Keratinocyte (primary cell): ENCODE measurements around the gene B4GALT4. TPM values are rescaled to one million over a fixed set of nuclear protein-coding genes. Genes with fewer than 3 reads are reported as not detected.
"Not testable (repeated sequence)": the region's sequence is repeated elsewhere in the genome, so short reads cannot be mapped to it uniquely, and the experiment has no call there.

ENCODE experiments used
- DNase-seq: peaks from one replicate; pipeline ENCODE4 v3.0.0-alpha.2; 2011; ENCODE audit warnings: low read depth, missing footprints, low spot score
- FAIRE-seq: peaks from 2 replicates; lab custom pipeline; 2011; peaks lifted over from hg19 to GRCh38; lab: Jason Lieb, UNC
- H2AFZ ChIP-seq: 2 replicates; pipeline ENCODE4 v1.6.0; 2012; ENCODE audit warnings: low read length, control low read depth, inconsistent platforms; ENCODE audit not compliant: control insufficient read depth
- H3K27ac ChIP-seq: 2 replicates; pipeline ENCODE4 v1.5.1; 2011; ENCODE audit warnings: low read length; ENCODE audit not compliant: control insufficient read depth, insufficient read depth
- H3K27me3 ChIP-seq: 3 replicates; pipeline ENCODE4 v1.6.0; 2011; ENCODE audit warnings: low read length; ENCODE audit not compliant: control insufficient read depth, insufficient read depth; ENCODE audit errors: extremely low read depth
- H3K36me3 ChIP-seq, 2 experiments: 2 replicates in 1 of 2; 3 replicates in 1 of 2; pipeline ENCODE4 v1.5.1; 2011; ENCODE audit warnings: low read length in 2 of 2, mild to moderate bottlenecking in 1 of 2; ENCODE audit not compliant: control insufficient read depth in 2 of 2, insufficient read depth in 2 of 2; ENCODE audit errors: extremely low read depth in 1 of 2
- H3K4me1 ChIP-seq: 3 replicates; pipeline ENCODE4 v1.5.1; 2011; ENCODE audit warnings: low read length; ENCODE audit not compliant: control insufficient read depth, insufficient read depth; ENCODE audit errors: extremely low read depth
- H3K4me2 ChIP-seq: 3 replicates; pipeline ENCODE4 v1.6.0; 2011; ENCODE audit warnings: low read depth, low read length; ENCODE audit not compliant: control insufficient read depth, insufficient read depth; ENCODE audit errors: extremely low read depth
- H3K4me3 ChIP-seq, 3 experiments: fragments of 200-600 bp in 1 of 3; sonication (generic) in 1 of 3; 2 replicates in 2 of 3; 3 replicates in 1 of 3; pipeline ENCODE4 v1.5.1; 2011 to 2016; ENCODE audit warnings: low read length in 3 of 3, mild to moderate bottlenecking in 3 of 3, control low read depth in 2 of 3, inconsistent platforms in 1 of 3, low read depth in 1 of 3, mixed read lengths in 1 of 3, mixed run types in 1 of 3, moderate library complexity in 1 of 3; ENCODE audit not compliant: control insufficient read depth in 2 of 3, insufficient read depth in 2 of 3; ENCODE audit errors: extremely low read depth in 1 of 3
- H3K79me2 ChIP-seq: 2 replicates; pipeline ENCODE4 v1.6.0; 2012; ENCODE audit warnings: low read length; ENCODE audit not compliant: control insufficient read depth, insufficient read depth
- H3K9ac ChIP-seq: 3 replicates; pipeline ENCODE4 v1.6.0; 2011; ENCODE audit warnings: low read length; ENCODE audit not compliant: control insufficient read depth, insufficient read depth; ENCODE audit errors: extremely low read depth
- H3K9me1 ChIP-seq: 3 replicates; pipeline ENCODE4 v1.6.0; 2011; ENCODE audit warnings: low read length; ENCODE audit not compliant: control insufficient read depth, insufficient read depth; ENCODE audit errors: extremely low read depth
- H3K9me3 ChIP-seq: 2 replicates; pipeline ENCODE4 v1.5.1; 2012; ENCODE audit warnings: low read depth, low read length; ENCODE audit not compliant: control insufficient read depth
- H4K20me1 ChIP-seq: 3 replicates; pipeline ENCODE4 v1.6.0; 2011; ENCODE audit warnings: low read length; ENCODE audit not compliant: control insufficient read depth, insufficient read depth; ENCODE audit errors: extremely low read depth
- CTCF ChIP-seq, 3 experiments: IDR thresholded peaks in 1 of 3; conservative IDR thresholded peaks in 1 of 3; optimal IDR thresholded peaks in 1 of 3; 2 replicates in 2 of 3; 3 replicates in 1 of 3; pipeline versions ENCODE3 to v1.5.1; 2011; ENCODE audit warnings: low read length in 3 of 3, mild to moderate bottlenecking in 3 of 3, moderate library complexity in 2 of 3, control low read depth in 1 of 3, inconsistent platforms in 1 of 3; ENCODE audit not compliant: insufficient read depth in 2 of 3; ENCODE audit errors: extremely low read depth in 1 of 3
- EZH2 ChIP-seq: IDR thresholded peaks from one replicate; pipeline ENCODE4 v1.6.1; 2012; ENCODE audit warnings: inconsistent platforms, mild to moderate bottlenecking, low read length, moderate library complexity
- dilution Hi-C: fragments of 300-500 bp; cut with MboI; formaldehyde crosslinking; loops from one replicate; pipeline ENCODE4 v1.7.0; 2020; ENCODE audit warnings: low sequenced_read_pairs; ENCODE audit not compliant: extremely low pct_ligation_motif_present
- polyA plus RNA-seq, 5 experiments: library from polyadenylated mRNA; depleted of rRNA in 3 of 5; stranded (reverse) in 3 of 5; stranded (forward) in 1 of 5; unstranded in 1 of 5; fragments of >200 nt; gene quantifications; 1 replicate in 1 of 5; 2 replicates in 3 of 5; 3 replicates in 1 of 5; pipeline versions ENCODE4 v1.2.1 to v1.2.3, GENCODE V29; 2011 to 2012; ENCODE audit warnings: missing spikeins in 2 of 5, low read depth in 1 of 5, low replicate concordance in 1 of 5

B4GALT4 gene
- polyA plus RNA-seq, 1 donor (not counting 4 experiments of a cell fraction or from before 2014, with no cell fraction given): 43.3 TPM

- H3K9ac ChIP-seq: no peak overlapping the region
- H3K27me3 ChIP-seq: no peaks in the 10 kb centered on the region
- no peaks in the 10 kb centered on the region for H3K9me3 ChIP-seq
- no peaks in the 10 kb centered on the region for H4K20me1 ChIP-seq
- no peaks in the 10 kb centered on the region for H3K36me3 ChIP-seq
- DNase-seq (no peak), FAIRE-seq (no peak)
- no peak overlapping the region for H3K4me2 ChIP-seq
- no peak overlapping the region for H2AFZ ChIP-seq
- no peak overlapping the region for H3K4me3 ChIP-seq
- no peaks in the 10 kb centered on the region for H3K79me2 ChIP-seq
- dilution Hi-C loops: no loop called here
- no peak overlapping the region for H3K27ac ChIP-seq
- H3K4me1 ChIP-seq: peaks cover 6% of the 10 kb centered on the region
- H3K9me1 ChIP-seq: no peaks in the 10 kb centered on the region
- TF ChIP-seq CTCF (optimal IDR thresholded peaks at IDR 0.05 in 1 of 3, IDR thresholded peaks at IDR 0.05 in 1 of 3, conservative IDR thresholded peaks at IDR 0.05 in 1 of 3; ENCODE audit: extremely low read depth in 1 of 3, insufficient read depth in 2 of 3, low read length in 3 of 3) (no peak), EZH2 (no peak)
Measured at GRCh38 chr3:119245778-119246177, 5.1 kb upstream of the B4GALT4 start.

DNA sequence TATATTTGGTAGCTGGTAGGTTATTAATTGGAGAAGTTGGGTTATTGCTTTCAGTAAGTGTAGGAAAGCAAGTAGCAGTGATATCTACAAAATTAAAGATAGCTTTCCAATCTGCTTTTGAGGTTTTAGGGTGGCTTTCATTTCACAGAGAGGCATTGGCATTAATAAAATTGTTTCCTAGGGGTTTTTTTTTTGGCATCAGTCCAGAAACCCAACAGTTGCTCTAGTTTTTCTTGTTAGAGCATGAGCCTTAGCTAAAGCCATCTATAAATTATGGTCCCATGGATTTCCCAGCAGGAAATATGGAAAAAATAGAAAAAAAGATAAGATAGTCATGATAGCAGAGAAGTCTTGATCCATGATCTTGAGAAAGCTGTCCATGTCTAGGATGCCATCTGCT lies 3.0 kb upstream of the B4GALT4 start:
- Histone ChIP-seq H3K79me2 (peaks cover 18% of the 10 kb centered on the region), H3K27ac (no peak overlapping the region), H4K20me1 (no peaks in the 10 kb centered on the region), H3K9me1 (no peaks in the 10 kb centered on the region), H3K9me3 (no peaks in the 10 kb centered on the region), H3K4me2 (no peak overlapping the region), H3K27me3 (no peaks in the 10 kb centered on the region), H3K4me1 (peaks cover 10% of the 10 kb centered on the region), H2AFZ (no peak overlapping the region), H3K4me3 (no peak overlapping the region), H3K36me3 (no peaks in the 10 kb centered on the region), H3K9ac (no peak overlapping the region)
- DNase-seq (no peak), FAIRE-seq (no peak)
- dilution Hi-C loops: no loop called here
- TF ChIP-seq CTCF (optimal IDR thresholded peaks at IDR 0.05 in 1 of 3, IDR thresholded peaks at IDR 0.05 in 1 of 3, conservative IDR thresholded peaks at IDR 0.05 in 1 of 3; ENCODE audit: extremely low read depth in 1 of 3, insufficient read depth in 2 of 3, low read length in 3 of 3) (no peak), EZH2 (no peak)

DNA sequence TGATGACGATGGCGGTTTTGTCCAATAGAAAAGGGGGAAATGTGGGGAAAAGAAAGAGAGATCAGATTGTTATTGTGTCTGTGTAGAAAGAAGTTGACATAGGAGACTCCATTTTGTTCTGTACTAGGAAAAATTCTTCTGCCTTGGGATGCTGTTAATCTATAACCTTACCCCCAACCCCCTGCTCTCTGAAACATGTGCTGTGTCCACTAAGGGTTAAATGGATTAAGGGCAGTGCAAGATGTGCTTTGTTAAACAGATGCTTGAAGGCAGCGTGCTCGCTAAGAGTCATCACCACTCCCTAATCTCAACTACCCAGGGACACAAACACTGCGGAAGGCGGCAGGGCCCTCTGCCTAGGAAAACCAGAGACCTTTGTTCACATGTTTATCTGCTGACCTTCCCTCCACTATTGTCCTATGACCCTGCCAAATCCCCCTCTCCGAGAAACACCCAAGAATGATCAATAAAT lies 2.4 kb upstream of the B4GALT4 start:
- Histone ChIP-seq H3K4me1 (peaks cover 15% of the 10 kb centered on the region), H3K79me2 (peaks cover 24% of the 10 kb centered on the region)
- FAIRE-seq, H3K4me2 ChIP-seq, H3K9me3 ChIP-seq, dilution Hi-C loops, H3K4me3 ChIP-seq, H3K27me3 ChIP-seq, H2AFZ ChIP-seq, H4K20me1 ChIP-seq, H3K36me3 ChIP-seq, H3K9me1 ChIP-seq, H3K27ac ChIP-seq, H3K9ac ChIP-seq, DNase-seq: not testable (repeated sequence)

- H3K9ac ChIP-seq, DNase-seq, dilution Hi-C loops, FAIRE-seq, H4K20me1 ChIP-seq, H2AFZ ChIP-seq, H3K9me1 ChIP-seq, H3K4me2 ChIP-seq, H3K4me3 ChIP-seq, H3K9me3 ChIP-seq, H3K27me3 ChIP-seq, H3K27ac ChIP-seq, H3K36me3 ChIP-seq: not testable (repeated sequence)
- peaks cover 28% of the 10 kb centered on the region for H3K79me2 ChIP-seq
- peaks cover 15% of the 10 kb centered on the region for H3K4me1 ChIP-seq
Measured at GRCh38 chr3:119242387-119243057, 1.8 kb upstream of the B4GALT4 start.
